Frontal cortex (tissue), 4 donors: ENCODE measurements around the gene LCN15. TPM values are rescaled to one million over a fixed set of nuclear protein-coding genes. Genes with fewer than 3 reads are reported as not detected.

Source experiments
- DNase-seq, 2 donors: peaks; one replicate each; pipeline ENCODE4 v3.0.0; 2012; ENCODE audit warnings: low spot score in 2 of 2
- FAIRE-seq: peaks from 2 replicates; lab custom pipeline; 2012; peaks lifted over from hg19 to GRCh38; lab: Jason Lieb, UNC
- total RNA-seq: library from RNA; depleted of rRNA; stranded (reverse); fragments of >200 nt; gene quantifications from one replicate; pipeline ENCODE4 v1.2.3, GENCODE V29; 2014
- donor health status: control.
- donor health status: control.
- donor health status: control.

LCN15 gene
- total RNA-seq, 1 donor from 2014 or later = not detected

GRCh38 chr9:136726118-136726517 lies 38.2 kb downstream of the LCN15 start:
- FAIRE-seq (no peak), DNase-seq (no peak)

DNA sequence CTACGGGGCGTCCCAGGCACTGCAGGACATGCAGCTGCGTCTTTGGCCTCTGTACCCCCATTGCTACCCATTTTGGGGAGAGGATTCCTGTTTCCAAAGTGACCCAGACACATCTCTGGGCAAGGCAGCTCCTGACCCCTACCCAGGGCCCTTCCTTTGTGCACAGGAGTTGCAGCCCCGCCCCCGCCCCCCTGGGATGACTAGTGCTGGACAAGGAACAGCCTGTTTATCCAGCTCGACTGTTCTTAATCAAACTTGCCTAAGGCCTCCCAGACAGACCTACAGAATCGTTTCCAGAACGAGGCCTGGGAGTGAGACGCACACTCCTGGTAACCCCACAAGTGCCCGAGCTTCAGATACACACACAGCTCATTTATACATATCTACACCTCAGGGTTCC lies 38.7 kb downstream of the LCN15 start:
- DNase-seq = no peak
- FAIRE-seq = no peak

GRCh38 chr9:136724772-136725171 lies 39.5 kb downstream of the LCN15 start:
- DNase-seq (no peak), FAIRE-seq (no peak)

GRCh38 chr9:136723989-136724388 lies 40.3 kb downstream of the LCN15 start:
- FAIRE-seq (no peak), DNase-seq (no peak)

DNA sequence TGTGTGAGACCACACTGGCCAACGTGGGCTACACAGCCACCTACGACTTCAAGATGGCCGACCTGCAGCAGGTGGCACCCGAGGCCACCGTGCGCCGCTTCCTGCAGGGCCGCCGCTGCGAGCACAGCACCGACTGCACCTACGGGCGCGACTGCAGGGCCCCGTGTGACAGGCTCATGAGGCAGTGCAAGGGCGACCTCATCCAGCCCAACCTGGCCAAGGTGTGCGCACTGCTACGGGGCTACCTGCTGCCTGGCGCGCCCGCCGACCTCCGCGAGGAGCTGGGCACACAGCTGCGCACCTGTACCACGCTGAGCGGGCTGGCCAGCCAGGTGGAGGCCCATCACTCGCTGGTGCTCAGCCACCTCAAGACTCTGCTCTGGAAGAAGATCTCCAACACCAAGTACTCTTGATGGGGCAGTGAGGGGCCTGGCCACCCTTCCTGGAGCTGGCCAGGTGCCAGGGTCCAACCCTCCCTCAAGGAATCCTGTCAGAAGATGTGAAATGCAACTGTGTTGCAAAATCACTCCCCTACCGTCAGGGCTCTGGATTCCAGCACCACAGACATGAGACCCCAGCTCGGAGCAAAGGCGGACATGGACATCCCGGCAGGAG lies 40.8 kb downstream of the LCN15 start:
- DNase-seq (no peak), FAIRE-seq (no peak)

- FAIRE-seq (no peak), DNase-seq (peak in 1 of 2 donors; percentile 43)
Measured at GRCh38 chr9:136722969-136723356, 41.4 kb downstream of the LCN15 start.

DNA sequence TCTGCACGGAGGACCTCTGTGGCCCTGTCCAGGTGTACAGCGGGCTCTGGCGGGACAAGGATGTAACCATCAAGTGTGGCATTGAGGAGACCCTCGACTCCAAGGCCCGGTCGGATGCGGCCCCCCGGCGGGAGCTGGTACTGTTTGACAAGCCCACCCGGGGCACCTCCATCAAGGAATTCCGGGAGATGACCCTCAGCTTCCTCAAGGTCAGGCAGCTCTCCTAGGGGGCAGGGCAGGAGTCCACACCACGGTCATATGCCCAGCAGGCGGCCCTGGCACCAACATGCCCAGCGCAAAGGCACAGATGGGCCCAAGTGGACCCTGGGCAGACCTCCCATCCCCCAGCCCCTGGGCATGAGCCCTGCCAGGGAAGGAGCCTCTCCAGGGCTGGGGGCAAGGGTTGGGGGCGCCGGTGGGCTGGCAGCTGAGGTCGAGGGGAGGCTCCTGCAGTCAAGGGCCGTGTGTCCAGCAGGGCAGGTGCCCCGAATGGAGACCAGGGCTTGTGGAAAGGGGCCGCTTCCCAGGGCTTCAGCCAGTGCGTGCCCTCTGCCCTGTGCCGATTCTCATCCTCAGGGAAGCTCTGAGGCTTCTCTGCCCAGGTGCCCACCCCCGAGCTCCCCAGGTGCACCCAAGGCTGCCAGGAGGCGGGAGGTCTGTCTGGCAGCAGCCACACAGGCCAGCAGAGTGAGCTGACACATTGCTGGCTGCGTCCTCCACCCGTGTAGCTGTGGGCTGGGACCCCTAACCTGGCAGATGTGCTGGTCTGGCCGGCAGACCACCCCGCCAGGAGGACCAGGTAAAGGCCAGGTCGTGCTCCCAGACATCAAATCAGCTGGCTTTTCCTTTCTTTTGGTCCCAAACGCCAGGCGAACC lies 42.0 kb downstream of the LCN15 start:
- FAIRE-seq = no peak
- DNase-seq = peak in 1 of 2 donors; percentile 43

DNA sequence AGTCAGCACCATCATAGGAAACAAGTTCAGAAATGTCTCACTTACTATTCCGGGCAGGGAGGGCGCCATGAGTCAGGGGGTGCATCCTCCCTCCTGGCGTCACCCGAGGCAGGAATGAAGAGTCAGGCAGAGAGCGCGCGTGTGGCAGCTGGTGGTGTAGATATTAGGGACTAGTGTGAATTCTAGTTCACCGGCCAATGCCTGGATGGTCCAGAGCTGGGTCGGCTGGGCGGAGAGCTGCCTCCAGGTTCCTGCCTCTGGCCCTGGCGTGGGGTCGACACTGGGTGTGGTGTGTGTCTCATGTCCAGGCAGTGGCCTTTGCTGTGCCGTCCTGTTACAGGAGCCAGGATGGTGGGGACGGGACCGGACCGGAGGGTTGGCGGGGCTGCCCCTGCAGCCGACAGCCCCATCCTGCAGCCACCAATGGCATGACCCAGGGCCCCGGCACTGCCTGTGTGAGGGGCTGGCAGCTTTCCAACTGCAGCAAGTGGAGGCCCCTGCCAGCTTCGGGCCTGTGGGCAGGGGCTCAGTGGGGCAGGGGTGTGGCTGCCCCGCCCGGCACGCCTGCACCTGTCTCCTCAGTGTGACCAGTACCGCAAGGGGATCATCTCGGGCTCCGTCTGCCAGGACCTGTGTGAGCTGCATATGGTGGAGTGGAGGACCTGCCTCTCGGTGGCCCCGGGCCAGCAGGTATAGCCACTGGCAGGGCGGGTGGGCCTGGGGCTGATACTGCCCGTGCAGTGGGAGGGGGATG lies 42.8 kb downstream of the LCN15 start:
- FAIRE-seq (no peak), DNase-seq (peak in 1 of 2 donors; percentile 44)

GRCh38 chr9:136720898-136721338 lies 43.4 kb downstream of the LCN15 start:
- FAIRE-seq (no peak), DNase-seq (peak in 1 of 2 donors; percentile 49)

DNA sequence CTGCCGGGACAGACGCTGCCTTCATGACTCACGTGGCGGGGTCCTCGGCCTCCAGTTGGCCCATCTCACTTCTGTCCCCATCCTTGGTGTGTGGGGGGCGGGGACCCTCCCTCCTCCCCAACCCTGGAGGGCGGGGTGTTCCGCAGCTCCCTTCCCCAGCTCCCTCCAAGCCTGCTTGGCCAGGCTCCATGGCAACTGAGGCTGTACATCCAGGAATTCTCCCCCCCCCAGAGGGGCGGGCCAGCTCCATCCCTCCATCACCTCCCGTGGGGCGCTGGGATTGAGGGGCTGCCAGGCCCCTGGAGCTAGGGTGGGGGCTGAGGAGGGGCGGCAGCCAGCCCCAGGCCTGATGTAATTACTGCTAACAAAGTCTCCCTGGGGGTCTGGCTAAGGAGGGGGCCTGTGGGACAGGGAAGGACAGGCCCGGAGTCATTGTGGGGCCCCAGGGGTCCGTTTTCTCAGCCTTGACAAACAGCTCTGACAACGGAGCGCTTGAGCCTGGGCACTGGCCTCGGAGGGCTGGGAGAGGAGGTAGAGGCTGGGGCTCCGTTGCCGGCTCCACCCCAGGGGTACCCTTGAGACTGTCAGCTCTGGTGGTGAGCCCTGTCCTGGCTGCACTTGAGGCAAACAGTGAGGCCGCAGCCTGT lies 43.9 kb downstream of the LCN15 start:
- no peak for FAIRE-seq
- DNase-seq = peak in 1 of 2 donors; percentile 54

DNA sequence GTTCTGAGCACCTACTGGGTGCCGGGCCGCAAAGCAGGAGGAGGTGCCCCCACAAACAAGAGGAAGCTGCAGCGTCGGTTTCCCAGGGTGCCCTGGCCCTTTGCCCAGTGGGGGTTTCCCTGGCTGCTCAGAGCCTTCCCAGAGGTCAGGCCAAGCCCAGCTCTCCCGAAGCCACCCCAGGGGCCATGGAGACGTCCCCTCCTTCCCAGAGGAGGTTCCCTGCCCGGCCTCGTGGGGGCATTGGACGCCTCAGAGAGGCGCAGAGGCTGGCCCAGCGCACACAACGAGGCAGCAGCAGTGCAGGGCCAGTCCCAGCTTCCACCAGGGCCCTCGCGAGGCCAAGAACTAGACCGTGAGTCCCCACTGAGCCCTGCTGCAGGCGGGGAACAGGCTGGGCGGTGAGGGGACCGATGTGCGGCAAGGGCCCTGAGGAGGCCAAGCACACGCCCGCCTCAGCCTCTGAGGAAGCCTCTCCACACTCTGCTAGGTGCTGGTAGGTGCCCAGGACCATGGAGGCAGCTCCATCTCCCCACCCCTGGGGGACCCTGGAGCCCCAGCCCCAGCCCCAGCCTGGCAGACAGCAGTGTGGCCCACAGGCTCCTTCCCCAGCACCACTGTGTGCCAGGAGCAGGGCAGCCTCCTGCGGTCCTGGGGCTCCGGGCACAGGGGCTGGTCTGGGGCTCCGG lies 45.0 kb downstream of the LCN15 start:
- peak in 1 of 2 donors; percentile 36 for DNase-seq
- no peak for FAIRE-seq

- no peak for FAIRE-seq
- no peak for DNase-seq
Measured at GRCh38 chr9:136718345-136719194, 45.7 kb downstream of the LCN15 start.

DNA sequence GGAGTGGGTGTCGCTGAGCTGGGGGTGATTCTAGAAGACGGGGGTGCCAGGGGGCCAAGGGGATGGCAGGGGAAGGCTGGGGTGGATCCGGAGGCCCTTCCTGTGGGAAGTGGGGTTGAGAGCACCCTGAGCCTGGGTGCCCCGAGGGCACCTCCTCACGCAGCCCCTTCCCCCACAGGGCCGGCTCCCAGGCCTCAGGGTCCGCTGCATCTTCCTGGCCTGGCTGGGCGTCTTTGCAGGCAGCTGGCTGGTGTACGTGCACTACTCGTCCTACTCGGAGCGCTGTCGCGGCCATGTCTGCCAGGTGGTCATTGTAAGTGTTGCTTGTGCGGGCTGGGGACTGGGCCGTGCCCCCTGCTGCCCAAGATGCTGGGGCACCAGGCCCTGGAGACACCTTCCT lies 46.9 kb downstream of the LCN15 start:
- FAIRE-seq (no peak), DNase-seq (no peak)

- FAIRE-seq = no peak
- DNase-seq = no peak
Measured at GRCh38 chr9:136714893-136715274, 49.4 kb downstream of the LCN15 start.

DNA sequence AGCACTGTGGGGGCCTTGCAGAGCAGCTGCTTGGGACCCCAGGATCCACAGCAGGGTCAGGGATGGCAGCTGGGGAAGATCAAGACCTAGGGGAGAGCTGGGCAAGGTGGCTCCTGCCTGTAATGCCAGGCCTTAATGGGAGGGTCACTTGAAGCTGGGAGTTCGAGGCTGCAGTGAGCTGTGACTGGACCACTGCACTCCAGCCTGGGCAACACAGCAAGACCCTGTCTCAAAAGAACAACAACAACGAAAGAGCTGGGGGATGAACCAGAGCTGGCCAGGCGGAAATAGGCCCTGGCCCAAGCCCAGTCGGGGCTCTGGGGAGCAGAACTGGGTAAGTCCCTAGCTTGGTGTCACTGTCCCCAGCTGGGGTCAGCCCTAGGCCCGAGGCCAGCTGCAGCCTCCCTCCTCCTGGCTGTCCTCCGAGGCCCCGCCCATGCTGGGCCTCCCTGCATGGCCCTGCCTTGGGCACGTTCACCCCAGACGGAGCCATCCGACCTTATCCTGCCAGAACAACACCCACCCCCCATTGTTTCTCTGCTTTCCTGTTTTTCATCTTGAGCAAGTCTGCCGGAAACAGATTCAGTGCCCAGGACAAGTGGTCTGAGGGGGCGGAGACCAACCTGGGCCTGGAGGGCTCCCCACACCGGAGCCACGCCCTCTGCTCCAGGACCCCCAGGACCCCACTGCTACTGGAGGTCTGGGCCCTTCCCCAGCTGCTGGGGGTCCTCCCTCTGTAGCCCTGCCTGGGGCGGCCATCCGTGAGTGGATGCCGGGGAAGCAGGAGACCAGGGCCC lies 50.0 kb downstream of the LCN15 start:
- DNase-seq (no peak), FAIRE-seq (no peak)

DNA sequence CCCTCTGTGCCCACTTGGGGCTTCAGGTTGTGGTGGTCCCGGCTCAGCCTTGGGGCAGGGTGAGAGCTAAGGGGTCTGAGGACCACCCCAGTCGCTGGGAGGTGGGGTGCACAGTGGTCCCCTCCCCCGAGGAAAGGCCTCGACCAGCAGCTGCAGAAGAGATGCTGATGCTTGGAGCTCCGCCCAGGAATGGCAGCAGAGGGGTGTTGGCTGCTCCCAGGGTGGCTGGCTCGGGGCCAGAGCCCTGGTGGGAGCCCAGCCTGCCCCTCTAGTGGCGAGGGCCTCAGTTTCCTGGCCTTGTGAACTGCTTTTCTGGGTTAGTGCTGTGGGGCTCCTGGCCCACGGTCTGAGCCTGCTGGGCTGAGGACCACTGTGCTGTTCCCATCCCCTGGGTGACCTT lies 50.8 kb downstream of the LCN15 start:
- FAIRE-seq = no peak
- peak in 1 of 2 donors; percentile 63 for DNase-seq

GRCh38 chr9:136712690-136713544 lies 51.4 kb downstream of the LCN15 start:
- no peak for DNase-seq
- no peak for FAIRE-seq
